Activated CD8-positive, alpha-beta T cell treated with anti-CD3 and anti-CD28 coated beads for 36 hours (primary cell): ENCODE results near the gene AARS1. TPM values are rescaled to one million over a fixed set of nuclear protein-coding genes. Genes with fewer than 3 reads are reported as not detected.
"Not testable (repeated sequence)": the region's sequence is repeated elsewhere in the genome, so short reads cannot be mapped to it uniquely, and the experiment has no call there.

Experiments
- ATAC-seq: fragments of 200-7000 bp; cut with Tn5 transposase; one replicate; pipeline ENCODE4 v1.10.0; 2021; ENCODE audit warnings: mild to moderate bottlenecking, moderate library complexity
- CTCF ChIA-PET: fragments of 350-600 bp; sonication (Branson Sonifier 250); formaldehyde crosslinking; loops from one replicate; lab custom pipeline; 2021; ENCODE audit warnings: antibody characterized with exemption; lab: Charles Lee
- POLR2A ChIA-PET: fragments of 350-600 bp; sonication (Branson Sonifier 250); formaldehyde crosslinking; loops from one replicate; lab custom pipeline; 2021; ENCODE audit warnings: antibody characterized with exemption; lab: Charles Lee
- DNase-seq: peaks from one replicate; pipeline ENCODE4 v3.0.0-alpha.2; 2020
- H3K27ac Mint-ChIP-seq: one replicate; pipeline ENCODE4 v1.8.0; 2021; ENCODE audit warnings: mild to moderate bottlenecking, mixed read lengths
- H3K27me3 Mint-ChIP-seq: one replicate; pipeline ENCODE4 v1.8.0; 2021; ENCODE audit warnings: mixed read lengths
- H3K36me3 Mint-ChIP-seq: one replicate; pipeline ENCODE4 v1.8.0; 2021; ENCODE audit warnings: low read depth, mixed read lengths
- H3K4me1 Mint-ChIP-seq: one replicate; pipeline ENCODE4 v1.8.0; 2021; ENCODE audit warnings: low read depth, mixed read lengths
- H3K4me3 Mint-ChIP-seq: one replicate; pipeline ENCODE4 v1.8.0; 2021; ENCODE audit warnings: mild to moderate bottlenecking, moderate library complexity, mixed read lengths
- H3K9me3 Mint-ChIP-seq: one replicate; pipeline ENCODE4 v1.8.0; 2021; ENCODE audit warnings: mixed read lengths
- CTCF ChIP-seq: fragments of 200-600 bp; IDR thresholded peaks from one replicate; pipeline ENCODE4 v1.8.0; 2022; ENCODE audit warnings: antibody characterized with exemption, mild to moderate bottlenecking
- intact Hi-C: fragments of 100-400 bp; cut with micrococcal nuclease; formaldehyde crosslinking; loops from one replicate; pipeline ENCODE4 v1.10.0; 2022
- total RNA-seq, 2 experiments: library from RNA; stranded (reverse); gene quantifications; one replicate each; pipeline ENCODE4 v1.2.3, GENCODE V29; 2021

AARS1 gene
- total RNA-seq, 2 experiments from 2014 or later: 160 to 162 TPM

GRCh38 chr16:70324998-70325747, 35.9 kb upstream of the AARS1 start:
- ChIA-PET POLR2A (interaction anchor here (0.7 to 1.5 kb wide), 4 partner anchors 9 to 36 kb away, joined by 3 to 5 read pairs (median 4); partner anchors contain the start of genes AARS1 and DDX19B), CTCF (interaction anchor here (0.7 to 1.2 kb wide), 4 partner anchors 9 to 395 kb away, joined by 3 to 4 read pairs (median 3); no protein-coding TSS in a partner anchor)
- no peak for DNase-seq
- no peak overlapping the region for H3K4me3 Mint-ChIP-seq
- no peak for TF ChIP-seq CTCF
- no peaks in the 10 kb centered on the region for H3K27me3 Mint-ChIP-seq
- intact Hi-C loops: no loop called here
- no peaks in the 10 kb centered on the region for H3K4me1 Mint-ChIP-seq
- ATAC-seq: no peak
- no peaks in the 10 kb centered on the region for H3K9me3 Mint-ChIP-seq
- no peak overlapping the region for H3K27ac Mint-ChIP-seq
- H3K36me3 Mint-ChIP-seq: peaks cover 19% of the 10 kb centered on the region

DNA sequence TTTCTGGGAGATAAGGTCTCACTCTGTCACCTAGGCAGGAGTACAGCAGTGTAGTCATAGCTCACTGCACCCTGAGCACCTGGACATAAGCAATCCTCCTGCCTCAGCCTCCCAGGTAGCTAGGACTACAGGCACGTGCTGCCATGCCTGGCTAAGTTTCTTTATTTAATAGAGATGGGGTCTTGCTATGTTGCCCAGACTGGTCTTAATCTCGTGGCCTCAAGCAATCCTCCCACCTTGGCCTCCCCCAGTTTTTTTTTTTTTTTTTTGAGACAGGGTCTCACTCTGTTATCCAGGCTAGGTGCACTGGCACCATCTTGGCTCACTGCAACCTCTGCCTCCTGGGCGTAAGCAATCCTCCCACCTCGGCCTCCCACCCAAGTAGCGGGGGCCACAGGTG, 30.8 kb upstream of the AARS1 start:
- H3K27ac Mint-ChIP-seq: no peak overlapping the region
- POLR2A ChIA-PET: interaction anchor here (0.6 kb wide), 1 partner anchor 21 kb away, joined by 3 read pairs; the partner anchor contains the start of gene DDX19B
- no peaks in the 10 kb centered on the region for H3K9me3 Mint-ChIP-seq
- ATAC-seq (no peak), DNase-seq (no peak)
- H3K27me3 Mint-ChIP-seq: no peaks in the 10 kb centered on the region
- H3K36me3 Mint-ChIP-seq: peaks cover 10% of the 10 kb centered on the region
- CTCF ChIA-PET: no interaction called here
- TF ChIP-seq CTCF: no peak
- no peak overlapping the region for H3K4me3 Mint-ChIP-seq
- no peaks in the 10 kb centered on the region for H3K4me1 Mint-ChIP-seq
- intact Hi-C loops: no loop called here

DNA sequence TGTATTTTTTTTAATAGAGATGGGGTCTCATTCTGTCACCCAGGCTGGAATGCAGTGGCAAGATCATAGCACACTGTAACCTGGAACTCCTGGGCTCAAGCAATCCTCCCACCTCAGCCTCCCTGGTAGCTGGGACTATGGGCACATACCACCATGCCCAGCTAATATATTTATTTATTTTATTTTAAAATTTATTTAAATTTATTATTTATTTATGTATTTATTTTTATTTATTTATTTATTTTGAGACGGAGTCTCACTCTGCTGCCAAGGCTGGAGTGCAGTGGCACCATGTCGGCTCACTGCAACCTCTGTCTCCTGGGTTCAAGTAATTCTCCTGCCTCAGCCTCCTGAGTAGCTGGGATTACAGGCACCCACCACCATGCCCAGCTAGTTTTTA, 18.4 kb upstream of the AARS1 start:
- ChIA-PET CTCF (interaction anchor here (1.3 kb wide), 1 partner anchor 24 kb away, joined by 3 read pairs; no protein-coding TSS in a partner anchor), POLR2A (interaction anchor here (1.3 to 1.4 kb wide), 2 partner anchors 9 to 14 kb away, joined by 3 to 7 read pairs; partner anchors contain the start of gene DDX19B)
- H3K27ac Mint-ChIP-seq, H3K27me3 Mint-ChIP-seq, ATAC-seq, H3K4me3 Mint-ChIP-seq, DNase-seq, H3K9me3 Mint-ChIP-seq, H3K36me3 Mint-ChIP-seq, intact Hi-C loops: not testable (repeated sequence)
- H3K4me1 Mint-ChIP-seq: peaks cover 12% of the 10 kb centered on the region

GRCh38 chr16:70306880-70307279, 17.6 kb upstream of the AARS1 start:
- ChIA-PET POLR2A (interaction anchor here (0.7 to 1.3 kb wide), 2 partner anchors 14 to 17 kb away, joined by 3 read pairs; partner anchors contain the start of gene AARS1), CTCF (interaction anchor here (1.2 kb wide), 1 partner anchor 34 kb away, joined by 3 read pairs; no protein-coding TSS in a partner anchor)
- ATAC-seq: no peak

More at GRCh38 chr16:70306880-70307279, 17.6 kb upstream of the AARS1 start:
- Mint-ChIP-seq H3K36me3 (peaks cover 9% of the 10 kb centered on the region), H3K9me3 (peaks cover 3% of the 10 kb centered on the region), H3K27ac (no peak overlapping the region), H3K27me3 (no peaks in the 10 kb centered on the region), H3K4me3 (no peak overlapping the region), H3K4me1 (peaks cover 18% of the 10 kb centered on the region)
- no peak for TF ChIP-seq CTCF
- DNase-seq: no peak
- intact Hi-C loops: no loop called here
